PC-3 (cell line): ENCODE results near the gene ANKFN1. TPM values are rescaled to one million over a fixed set of nuclear protein-coding genes. Genes with fewer than 3 reads are reported as not detected.
A peak's percentile ranks its signal among the peaks of the same experiment; 100 is the strongest.

Source experiments
- ATAC-seq: fragments of 200-7000 bp; cut with Tn5 transposase; 2 replicates; pipeline ENCODE4 v1.9.1; 2020; ENCODE audit warnings: mild to moderate bottlenecking, moderate library complexity
- BruUV-seq: library from RNA; stranded (reverse); fragments of 400-500 nt; replicated peaks from 2 replicates; lab custom pipeline; 2021; lab: Mats Ljungman, UMichigan
- CTCF ChIA-PET: fragments of 300-600 bp; sonication (Branson Sonifier 250); formaldehyde crosslinking; loops from one replicate; lab custom pipeline; 2022; ENCODE audit warnings: antibody characterized with exemption; lab: Charles Lee
- POLR2A ChIA-PET: fragments of 300-600 bp; sonication (Branson Sonifier 250); formaldehyde crosslinking; loops from one replicate; lab custom pipeline; 2022; ENCODE audit warnings: antibody characterized with exemption; ENCODE audit not compliant: unreplicated experiment; lab: Charles Lee
- DNase-seq: peaks from one replicate; pipeline ENCODE4 v3.0.0-alpha.2; 2015
- H2AFZ ChIP-seq: fragments of 300-600 bp; sonication (generic); 2 replicates; pipeline ENCODE4 v1.6.0; 2016; ENCODE audit warnings: antibody characterized with exemption, low read length
- H3F3A ChIP-seq: fragments of 300-600 bp; sonication (generic); one replicate; pipeline ENCODE4 v1.6.0; 2017; ENCODE audit warnings: antibody characterized with exemption, low read length, control low read depth, mild to moderate bottlenecking; ENCODE audit not compliant: unreplicated experiment
- H3K27ac ChIP-seq: fragments of 300-600 bp; sonication (generic); 2 replicates; pipeline ENCODE4 v1.5.1; 2016; ENCODE audit warnings: mild to moderate bottlenecking, low read length
- H3K27me3 ChIP-seq: fragments of 300-600 bp; sonication (generic); 2 replicates; pipeline ENCODE4 v1.6.1; 2016; ENCODE audit warnings: low read length, mixed read lengths
- H3K36me3 ChIP-seq: fragments of 300-600 bp; sonication (generic); 2 replicates; pipeline ENCODE4 v1.6.1; 2016; ENCODE audit warnings: low read depth, mixed run types, low read length, mixed read lengths
- H3K4me1 ChIP-seq: fragments of 300-600 bp; sonication (generic); 2 replicates; pipeline ENCODE4 v1.5.1; 2016; ENCODE audit warnings: low read length; ENCODE audit not compliant: insufficient read depth
- H3K4me2 ChIP-seq: fragments of 300-600 bp; sonication (generic); 2 replicates; pipeline ENCODE4 v1.6.0; 2016; ENCODE audit warnings: low read length
- H3K4me3 ChIP-seq: fragments of 300-600 bp; sonication (generic); 2 replicates; pipeline ENCODE4 v1.5.1; 2016; ENCODE audit warnings: mild to moderate bottlenecking, low read length, mixed read lengths
- H3K79me2 ChIP-seq: fragments of 300-600 bp; sonication (generic); 2 replicates; pipeline ENCODE4 v1.6.1; 2017; ENCODE audit warnings: low read length, mixed read lengths
- H3K9ac ChIP-seq: fragments of 300-600 bp; sonication (generic); 2 replicates; pipeline ENCODE4 v1.6.0; 2016; ENCODE audit warnings: mild to moderate bottlenecking, low read length
- H3K9me2 ChIP-seq: fragments of 300-600 bp; sonication (generic); replicated peaks from 2 replicates; pipeline ENCODE4 v1.6.1; 2016; ENCODE audit warnings: mixed run types, low read length, mixed read lengths
- H3K9me3 ChIP-seq: fragments of 300-600 bp; sonication (generic); 2 replicates; pipeline ENCODE4 v1.6.1; 2016; ENCODE audit warnings: low read length, mixed read lengths
- H4K20me1 ChIP-seq: fragments of 300-600 bp; sonication (generic); 2 replicates; pipeline ENCODE4 v1.6.1; 2016; ENCODE audit warnings: low read length, mixed read lengths
- EZH2 ChIP-seq: fragments of 300-600 bp; sonication (generic); IDR thresholded peaks from one replicate; pipeline ENCODE4 v1.6.1; 2017; ENCODE audit warnings: antibody characterized with exemption, mild to moderate bottlenecking, low read length; ENCODE audit not compliant: unreplicated experiment
- EZH2phosphoT487 ChIP-seq: fragments of 300-600 bp; sonication (generic); IDR thresholded peaks from 2 replicates; pipeline ENCODE4 v1.6.1; 2018; ENCODE audit warnings: mild to moderate bottlenecking, antibody characterized with exemption, low read length, borderline replicate concordance
- intact Hi-C: fragments of 100-400 bp; cut with micrococcal nuclease; formaldehyde crosslinking; loops from 2 replicates; pipeline ENCODE4 v1.9.0; 2023
- total RNA-seq: library from RNA; depleted of rRNA; stranded (reverse); fragments of >200 nt; gene quantifications from 2 replicates; pipeline ENCODE4 v1.2.3, GENCODE V29; 2014
- TF ChIP-seq, protein P1 (sequence below): fragments of 300-600 bp; sonication (generic); conservative IDR thresholded peaks from 2 replicates; pipeline ENCODE4 v1.5.1; 2017; ENCODE audit warnings: antibody characterized with exemption, low read depth, mild to moderate bottlenecking, low read length

ANKFN1 gene
- total RNA-seq, 1 experiment from 2014 or later, result not detected

DNA sequence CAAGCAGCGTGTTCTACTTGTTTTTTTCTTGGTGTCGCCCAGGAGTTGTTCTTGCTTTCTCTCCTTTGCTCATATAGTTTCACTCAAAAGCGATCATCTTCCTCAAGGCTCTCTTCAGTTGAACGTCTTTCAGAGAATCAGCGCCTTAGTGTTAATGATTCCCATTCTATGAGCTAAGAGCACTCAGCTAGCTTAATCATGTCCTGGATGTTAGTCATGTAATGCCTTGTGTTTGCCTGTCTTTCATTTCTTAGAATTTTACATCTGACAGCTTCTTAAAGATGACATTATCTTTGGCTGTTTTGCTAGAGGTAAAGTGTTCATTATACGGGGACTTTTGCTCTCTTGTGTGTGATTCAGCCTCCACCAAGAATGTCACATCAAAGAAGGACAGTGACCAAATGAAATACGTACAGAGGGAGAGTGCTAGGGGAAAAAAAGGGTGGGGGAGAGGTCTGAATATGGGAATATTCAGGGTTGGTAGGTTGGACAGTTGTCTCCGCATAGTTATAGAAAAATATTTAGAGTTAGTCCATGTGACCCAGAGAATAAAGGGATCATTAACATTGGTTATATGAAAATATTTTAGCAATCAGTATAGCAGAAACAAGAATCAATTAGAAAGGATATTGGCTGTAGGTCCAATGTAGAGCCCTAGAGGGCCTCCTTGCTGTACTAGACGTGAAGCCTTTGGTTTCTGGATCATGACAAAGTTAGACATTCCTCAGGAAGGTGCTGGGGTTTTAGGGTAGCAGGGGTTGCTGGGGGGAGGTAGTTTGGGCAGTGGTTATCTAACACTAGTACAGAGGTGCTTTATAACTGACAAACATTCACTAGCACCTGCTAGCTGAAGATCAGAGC lies 31.9 kb upstream of the ANKFN1 start:
- no peaks in the 10 kb centered on the region for H3F3A ChIP-seq
- H3K4me2 ChIP-seq, result no peak overlapping the region
- no peak overlapping the region for H3K9ac ChIP-seq
- no peaks in the 10 kb centered on the region for H3K79me2 ChIP-seq
- no TSS peak for BruUV-seq
- ATAC-seq (no peak), DNase-seq (peak; percentile 26)
- H3K36me3 ChIP-seq, result no peaks in the 10 kb centered on the region; the same call in 1 of the 2 replicates
- H4K20me1 ChIP-seq, result no peaks in the 10 kb centered on the region
- no peaks in the 10 kb centered on the region for H3K4me1 ChIP-seq
- TF ChIP-seq EZH2phosphoT487, result no peak
- TF ChIP-seq, protein P1, sequence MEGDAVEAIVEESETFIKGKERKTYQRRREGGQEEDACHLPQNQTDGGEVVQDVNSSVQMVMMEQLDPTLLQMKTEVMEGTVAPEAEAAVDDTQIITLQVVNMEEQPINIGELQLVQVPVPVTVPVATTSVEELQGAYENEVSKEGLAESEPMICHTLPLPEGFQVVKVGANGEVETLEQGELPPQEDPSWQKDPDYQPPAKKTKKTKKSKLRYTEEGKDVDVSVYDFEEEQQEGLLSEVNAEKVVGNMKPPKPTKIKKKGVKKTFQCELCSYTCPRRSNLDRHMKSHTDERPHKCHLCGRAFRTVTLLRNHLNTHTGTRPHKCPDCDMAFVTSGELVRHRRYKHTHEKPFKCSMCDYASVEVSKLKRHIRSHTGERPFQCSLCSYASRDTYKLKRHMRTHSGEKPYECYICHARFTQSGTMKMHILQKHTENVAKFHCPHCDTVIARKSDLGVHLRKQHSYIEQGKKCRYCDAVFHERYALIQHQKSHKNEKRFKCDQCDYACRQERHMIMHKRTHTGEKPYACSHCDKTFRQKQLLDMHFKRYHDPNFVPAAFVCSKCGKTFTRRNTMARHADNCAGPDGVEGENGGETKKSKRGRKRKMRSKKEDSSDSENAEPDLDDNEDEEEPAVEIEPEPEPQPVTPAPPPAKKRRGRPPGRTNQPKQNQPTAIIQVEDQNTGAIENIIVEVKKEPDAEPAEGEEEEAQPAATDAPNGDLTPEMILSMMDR, result peak; percentile 42; the same call in 1 of the 2 replicates
- no peak for TF ChIP-seq EZH2
- ChIA-PET POLR2A (no interaction called here), CTCF (no interaction called here)
- no peak overlapping the region for H3K27ac ChIP-seq
- intact Hi-C loops, result no loop called here
- no peak overlapping the region for H3K4me3 ChIP-seq
- no peaks in the 10 kb centered on the region for H3K9me2 ChIP-seq
- H3K9me3 ChIP-seq, result no peaks in the 10 kb centered on the region
- no peak overlapping the region for H2AFZ ChIP-seq
- H3K27me3 ChIP-seq, result peaks cover 13% of the 10 kb centered on the region; the same call in 1 of the 2 replicates

DNA sequence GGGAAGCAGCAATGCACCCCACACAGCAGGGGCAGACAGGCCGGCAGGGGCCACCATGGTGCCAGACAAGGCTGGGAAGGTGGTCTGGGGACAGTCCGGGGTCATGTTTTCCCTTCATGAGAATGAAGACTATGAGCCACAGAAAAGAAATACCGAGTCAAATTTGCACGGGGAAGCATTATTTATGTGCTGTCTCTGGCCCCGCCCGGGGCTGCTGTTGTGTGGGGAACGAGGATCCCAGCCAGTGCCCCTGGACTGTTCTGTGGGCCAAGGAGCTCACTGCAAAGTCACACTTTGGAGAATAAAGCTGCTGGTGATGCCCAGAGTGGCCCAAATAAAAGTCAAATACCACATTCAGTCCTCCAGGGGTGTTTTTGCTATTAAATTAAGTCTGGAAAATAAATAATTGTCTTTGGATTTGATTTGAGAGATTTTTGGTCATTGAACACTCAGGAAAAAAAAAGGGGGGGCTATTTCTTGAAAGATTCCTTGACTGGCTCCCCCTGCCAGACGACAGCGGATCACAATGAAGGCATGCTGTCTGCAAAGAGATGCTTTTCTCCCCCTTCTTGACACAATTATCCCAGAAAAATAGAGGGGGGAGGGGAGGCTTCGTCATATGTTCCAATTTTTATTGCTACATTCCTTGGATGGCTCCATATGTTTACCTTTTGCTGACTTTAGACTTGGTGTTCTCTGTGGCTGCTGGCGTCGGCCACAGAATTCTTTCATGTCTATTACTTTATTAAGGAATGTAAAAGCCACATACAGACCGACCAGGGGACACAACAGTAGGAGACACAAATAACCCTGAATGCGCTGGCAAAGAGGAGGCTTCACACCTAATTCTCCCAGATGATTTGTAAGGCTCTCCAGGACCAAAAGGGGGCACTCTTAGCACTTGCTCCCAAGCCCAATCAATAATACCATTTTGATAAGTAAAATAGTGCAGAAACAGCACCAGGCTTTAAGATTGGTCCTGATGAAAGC lies 27.1 kb upstream of the ANKFN1 start:
- no TSS peak for BruUV-seq
- ATAC-seq (no peak), DNase-seq (peak; percentile 39)
- no peak overlapping the region for H3K9ac ChIP-seq
- no peaks in the 10 kb centered on the region for H3K4me1 ChIP-seq
- no peaks in the 10 kb centered on the region for H4K20me1 ChIP-seq
- H3K27me3 ChIP-seq, result peaks cover 31% of the 10 kb centered on the region
- no peaks in the 10 kb centered on the region for H3K9me2 ChIP-seq
- H3K79me2 ChIP-seq, result no peaks in the 10 kb centered on the region
- H3K4me3 ChIP-seq, result no peak overlapping the region
- ChIA-PET CTCF (interaction anchor here (0.5 kb wide), 1 partner anchor 451 kb away, joined by 3 read pairs; no protein-coding TSS in a partner anchor), POLR2A (no interaction called here)
- no peaks in the 10 kb centered on the region for H3F3A ChIP-seq
- no peak overlapping the region for H2AFZ ChIP-seq
- no peaks in the 10 kb centered on the region for H3K9me3 ChIP-seq
- H3K4me2 ChIP-seq, result no peak overlapping the region
- TF ChIP-seq EZH2 (no peak), EZH2phosphoT487 (no peak)
- TF ChIP-seq, protein P1, result peak; percentile 60
- H3K27ac ChIP-seq, result no peak overlapping the region
- H3K36me3 ChIP-seq, result no peaks in the 10 kb centered on the region; the same call in 1 of the 2 replicates
- intact Hi-C loops, result no loop called here
